OCI-LY3 (cell line): ENCODE data around the gene RPL13.

Experiments
- H2AFZ ChIP-seq: fragments of 200-600, 300-600 bp; shearing (Covaris generic); 2 replicates; pipeline ENCODE4 v1.6.0; 2014; ENCODE audit warnings: antibody characterized with exemption, low read depth, low read length
- H3K27ac ChIP-seq: fragments of 200-600, 300-600 bp; sonication (generic); 2 replicates; pipeline ENCODE4 v1.5.1; 2014; ENCODE audit warnings: mild to moderate bottlenecking, low read length, moderate library complexity, mixed read lengths
- H3K27me3 ChIP-seq: fragments of 200-600, 300-600 bp; sonication (generic); 2 replicates; pipeline ENCODE4 v1.6.1; 2014; ENCODE audit warnings: low read depth, low read length, mixed read lengths
- H3K36me3 ChIP-seq: fragments of 200-600, 300-600 bp; sonication (generic); replicated peaks from 2 replicates; pipeline ENCODE3; 2014; ENCODE audit warnings: low read depth, low read length, mixed read lengths
- H3K4me1 ChIP-seq: fragments of 300-600, 200-600 bp; sonication (generic); 2 replicates; pipeline ENCODE4 v1.6.1; 2014; ENCODE audit warnings: low read length, mixed read lengths
- H3K4me2 ChIP-seq: fragments of 200-600, 300-600 bp; sonication (generic); 2 replicates; pipeline ENCODE4 v1.6.1; 2014; ENCODE audit warnings: low read length, mixed read lengths
- H3K4me3 ChIP-seq: fragments of 300-600, 200-600 bp; sonication (generic); 2 replicates; pipeline ENCODE4 v1.5.1; 2014; ENCODE audit warnings: antibody characterized with exemption, mild to moderate bottlenecking, low read length, moderate library complexity
- H3K79me2 ChIP-seq: fragments of 300-600, 200-600 bp; shearing (Covaris generic); 2 replicates; pipeline ENCODE4 v1.6.1; 2014; ENCODE audit warnings: mild to moderate bottlenecking, low read length, mixed read lengths
- H3K9ac ChIP-seq: fragments of 300-600, 200-600 bp; shearing (Covaris generic); 2 replicates; pipeline ENCODE4 v1.6.0; 2014; ENCODE audit warnings: mild to moderate bottlenecking, low read length, moderate library complexity
- H3K9me3 ChIP-seq: fragments of 200-600, 300-600 bp; shearing (Covaris generic); 2 replicates; pipeline ENCODE4 v1.6.1; 2014; ENCODE audit warnings: low read length, mixed read lengths; ENCODE audit not compliant: insufficient read depth
- H4K20me1 ChIP-seq: fragments of 200-600, 300-600 bp; sonication (generic); 2 replicates; pipeline ENCODE4 v1.6.1; 2016; ENCODE audit warnings: low read length, mixed read lengths; ENCODE audit not compliant: insufficient read depth
- EZH2phosphoT487 ChIP-seq: fragments of 200-600 bp; shearing (Covaris generic); IDR thresholded peaks from 2 replicates; pipeline ENCODE4 v1.6.1; 2018; ENCODE audit warnings: antibody characterized with exemption, mixed run types, low read depth
- TF ChIP-seq, protein P1 (sequence below): fragments of 200-600, 300-600 bp; sonication (generic); IDR thresholded peaks from 2 replicates; pipeline ENCODE4 v1.5.1; 2014; ENCODE audit warnings: antibody characterized with exemption, low read length, low read depth

The RPL13 gene

DNA sequence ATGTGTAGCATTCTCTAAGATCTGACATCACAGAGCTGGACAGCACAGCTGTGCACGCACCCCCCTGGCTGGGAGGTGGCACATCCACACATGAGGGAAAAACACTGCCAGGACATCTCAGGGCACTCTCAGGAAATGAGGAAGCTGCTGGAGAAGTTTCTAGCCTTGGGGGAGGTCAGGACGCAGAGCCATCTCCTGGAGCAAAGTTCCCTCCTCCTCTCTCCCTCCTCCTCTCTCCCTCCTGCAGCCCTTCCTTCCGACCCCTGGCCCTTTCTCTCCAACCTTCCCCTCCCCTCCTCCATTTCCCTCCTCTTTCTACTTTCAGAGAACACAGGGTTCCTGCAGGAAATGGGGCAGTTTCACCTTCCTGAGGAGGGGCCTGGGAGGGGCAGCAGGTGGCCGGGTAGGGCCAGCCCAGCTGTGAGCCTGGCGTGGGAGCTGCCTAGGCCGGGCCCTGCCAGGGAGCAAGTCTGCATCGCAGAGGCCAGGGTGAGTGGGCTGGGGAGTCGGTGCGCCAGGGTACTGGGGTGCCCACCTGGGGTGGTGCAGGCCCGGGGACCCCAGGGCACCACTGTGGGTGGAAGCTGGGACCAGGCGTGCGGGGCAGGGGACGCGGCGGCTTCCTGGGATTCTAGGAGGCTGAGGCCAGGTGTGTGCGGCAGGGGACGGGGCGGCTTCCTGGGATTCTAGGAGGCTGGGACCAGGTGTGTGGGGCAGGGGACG is 52.9 kb downstream of the RPL13 start, which contains the start of gene DPEP1:
TSS of gene DPEP1 (plus strand) at position 412 of the 723 bp plus-strand sequence. CDS start 16,769 bp downstream, outside the sequence.
- Histone ChIP-seq H3K4me1 (no peaks in the 10 kb centered on the region), H3K27me3 (no peaks in the 10 kb centered on the region)

DNA sequence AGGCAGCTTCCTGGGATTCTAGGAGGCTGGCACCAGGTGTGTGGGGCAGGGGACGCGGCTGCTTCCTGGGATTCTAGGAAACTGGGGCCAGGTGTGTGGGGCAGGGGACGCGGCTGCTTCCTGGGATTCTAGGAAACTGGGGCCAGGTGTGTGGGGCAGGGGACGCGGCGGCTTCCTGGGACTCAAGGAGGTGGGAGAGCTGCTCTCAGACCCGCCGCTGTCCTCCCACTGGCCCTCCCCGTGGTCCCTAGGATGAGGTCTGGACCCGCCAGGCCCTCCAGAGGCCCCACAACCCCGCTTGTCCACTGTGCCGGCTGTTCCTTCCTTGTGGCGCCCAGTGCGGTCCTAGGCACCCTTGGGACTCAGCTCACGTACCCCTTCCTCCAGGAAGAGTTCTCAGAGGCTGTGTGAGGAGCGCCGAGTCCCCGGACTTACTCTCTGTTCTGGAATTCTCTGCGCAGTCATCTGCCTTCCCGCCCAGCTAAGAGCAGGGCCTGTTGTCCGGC is 53.5 kb downstream of the RPL13 start:
- H4K20me1 ChIP-seq, result no peaks in the 10 kb centered on the region
- TF ChIP-seq EZH2phosphoT487, result no peak
- TF ChIP-seq, protein P1, sequence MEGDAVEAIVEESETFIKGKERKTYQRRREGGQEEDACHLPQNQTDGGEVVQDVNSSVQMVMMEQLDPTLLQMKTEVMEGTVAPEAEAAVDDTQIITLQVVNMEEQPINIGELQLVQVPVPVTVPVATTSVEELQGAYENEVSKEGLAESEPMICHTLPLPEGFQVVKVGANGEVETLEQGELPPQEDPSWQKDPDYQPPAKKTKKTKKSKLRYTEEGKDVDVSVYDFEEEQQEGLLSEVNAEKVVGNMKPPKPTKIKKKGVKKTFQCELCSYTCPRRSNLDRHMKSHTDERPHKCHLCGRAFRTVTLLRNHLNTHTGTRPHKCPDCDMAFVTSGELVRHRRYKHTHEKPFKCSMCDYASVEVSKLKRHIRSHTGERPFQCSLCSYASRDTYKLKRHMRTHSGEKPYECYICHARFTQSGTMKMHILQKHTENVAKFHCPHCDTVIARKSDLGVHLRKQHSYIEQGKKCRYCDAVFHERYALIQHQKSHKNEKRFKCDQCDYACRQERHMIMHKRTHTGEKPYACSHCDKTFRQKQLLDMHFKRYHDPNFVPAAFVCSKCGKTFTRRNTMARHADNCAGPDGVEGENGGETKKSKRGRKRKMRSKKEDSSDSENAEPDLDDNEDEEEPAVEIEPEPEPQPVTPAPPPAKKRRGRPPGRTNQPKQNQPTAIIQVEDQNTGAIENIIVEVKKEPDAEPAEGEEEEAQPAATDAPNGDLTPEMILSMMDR, result no peak
- H3K9me3 ChIP-seq, result no peaks in the 10 kb centered on the region
- no peak overlapping the region for H3K4me2 ChIP-seq
- no peaks in the 10 kb centered on the region for H3K79me2 ChIP-seq
- no peaks in the 10 kb centered on the region for H3K27me3 ChIP-seq
- H3K4me1 ChIP-seq, result no peaks in the 10 kb centered on the region
- H3K9ac ChIP-seq, result no peak overlapping the region
- H2AFZ ChIP-seq, result no peak overlapping the region
- H3K27ac ChIP-seq, result no peak overlapping the region
- no peaks in the 10 kb centered on the region for H3K36me3 ChIP-seq
- H3K4me3 ChIP-seq, result no peak overlapping the region

More for the DNA sequence above, 52.9 kb downstream of the RPL13 start, which contains the start of gene DPEP1:
- no peak within 1 kb of the TSS for H2AFZ ChIP-seq
- no peak within 1 kb of the TSS for H3K4me2 ChIP-seq
- H3K9ac ChIP-seq, result no peak within 1 kb of the TSS
- no peak within 1 kb of the TSS for H3K27ac ChIP-seq
- TF ChIP-seq, protein P1, result no peak
- no peak for TF ChIP-seq EZH2phosphoT487
- H3K79me2 ChIP-seq, result no peaks in the 10 kb centered on the region
- no peak within 1 kb of the TSS for H3K4me3 ChIP-seq
- H3K36me3 ChIP-seq, result no peaks in the 10 kb centered on the region
- no peaks in the 10 kb centered on the region for H4K20me1 ChIP-seq
- H3K9me3 ChIP-seq, result no peaks in the 10 kb centered on the region
